K562 (cell line): Measurements from ENCODE around the gene RCHY1. TPM values are rescaled to one million over a fixed set of nuclear protein-coding genes. Genes with fewer than 3 reads are reported as not detected.

Source experiments
- BDP1 ChIP-seq: IDR thresholded peaks from 3 replicates; pipeline ENCODE4 v1.6.1; 2011; ENCODE audit not compliant: insufficient read length, insufficient read depth
- FOXA3 ChIP-seq, 2 experiments: fragments of 450-650 bp in 1 of 2; sonication (generic) in 1 of 2; formaldehyde crosslinking; IDR thresholded peaks in 1 of 2; conservative IDR thresholded peaks in 1 of 2; 2 replicates each; pipeline versions ENCODE4 v1.4.0 to v1.8.0; 2020 to 2022; ENCODE audit warnings: mild to moderate bottlenecking in 2 of 2, missing genetic modification reagents in 1 of 2
- HDAC3 ChIP-seq: fragments of 450-650 bp; IDR thresholded peaks from 2 replicates; pipeline ENCODE4 v1.6.1; 2018; ENCODE audit warnings: borderline replicate concordance, mild to moderate bottlenecking, moderate library complexity; ENCODE audit not compliant: partially characterized antibody
- ILK ChIP-seq: fragments of 450-650 bp; IDR thresholded peaks from 2 replicates; pipeline ENCODE4 v1.6.1; 2016; ENCODE audit warnings: missing genetic modification characterization, low read depth, mild to moderate bottlenecking, missing compliant biosample characterization, moderate library complexity, borderline replicate concordance
- IRF2 ChIP-seq: sonication (generic); formaldehyde crosslinking; IDR thresholded peaks from 2 replicates; pipeline ENCODE4 v1.8.1; 2022; ENCODE audit warnings: mild to moderate bottlenecking, missing genetic modification reagents
- KAT7 ChIP-seq: sonication (generic); formaldehyde crosslinking; IDR thresholded peaks from 2 replicates; pipeline ENCODE4 v1.8.0; 2022; ENCODE audit warnings: missing genetic modification reagents, mild to moderate bottlenecking, borderline replicate concordance
- LEF1 ChIP-seq: fragments of 450-650 bp; IDR thresholded peaks from 2 replicates; pipeline ENCODE4 v1.6.1; 2016; ENCODE audit warnings: mild to moderate bottlenecking
- MLLT1 ChIP-seq, 2 experiments: fragments of 450-650 bp; IDR thresholded peaks; 2 replicates each; pipeline ENCODE4 v1.6.1; 2016
- PHF8 ChIP-seq: fragments of 200-600 bp; sonication (generic); IDR thresholded peaks from 2 replicates; pipeline ENCODE4 v1.6.1; 2012; ENCODE audit warnings: mixed run types, mild to moderate bottlenecking, inconsistent platforms, low read length, moderate library complexity, borderline replicate concordance
- SMARCA5 ChIP-seq: fragments of 450-650 bp; IDR thresholded peaks from 2 replicates; pipeline ENCODE4 v1.6.1; 2016
- ZNF282 ChIP-seq: sonication (generic); formaldehyde crosslinking; IDR thresholded peaks from 2 replicates; pipeline ENCODE4 v1.8.1; 2023; ENCODE audit warnings: missing genetic modification reagents
- ZNF398 ChIP-seq: fragments of 250-450 bp; sonication (Bioruptor Pico); IDR thresholded peaks from 2 replicates; pipeline ENCODE4 v1.8.0; 2021; ENCODE audit warnings: moderate library complexity, mild to moderate bottlenecking, inconsistent platforms
- ZNF586 ChIP-seq: fragments of 450-650 bp; formaldehyde crosslinking; conservative IDR thresholded peaks from 2 replicates; pipeline ENCODE4 v1.4.0; 2020; ENCODE audit warnings: mild to moderate bottlenecking, moderate library complexity
- ZNF644 ChIP-seq: fragments of 200-800 bp; sonication (Bioruptor generic); IDR thresholded peaks from 2 replicates; pipeline ENCODE4 v1.6.1; 2016; ENCODE audit warnings: low read depth, missing genetic modification characterization, missing compliant biosample characterization
- ZNF695 ChIP-seq: fragments of 450-650 bp; formaldehyde crosslinking; IDR thresholded peaks from 2 replicates; pipeline ENCODE4 v1.4.0; 2020; ENCODE audit warnings: mild to moderate bottlenecking, moderate library complexity
- polyA plus RNA-seq, 8 experiments: library from polyadenylated mRNA; depleted of rRNA in 4 of 8; stranded (reverse) in 5 of 8; unstranded in 3 of 8; fragments of >200 nt; fragmentation: Nextera tagmentation in 2 of 8; fragmentation: Illumina TruSeq in 1 of 8; extraction: Ambion mirVana in 2 of 8; extraction: Trizol in 1 of 8; gene quantifications; 2 replicates each; pipeline versions ENCODE4 v1.2.1 to v1.2.3, GENCODE V29; 2011 to 2014; ENCODE audit warnings: inconsistent platforms in 1 of 8, missing spikeins in 1 of 8
- total RNA-seq, 7 experiments: library from RNA; depleted of rRNA in 6 of 7; stranded (reverse); fragments of >200 nt in 6 of 7; fragmentation: Illumina TruSeq in 2 of 7; extraction: Trizol in 2 of 7; gene quantifications; 2 replicates each; pipeline versions ENCODE4 v1.2.1 to v1.2.3, GENCODE V29; 2011 to 2021; ENCODE audit warnings: low replicate concordance in 1 of 7
- TF ChIP-seq, protein P1 (sequence below): IDR thresholded peaks from 2 replicates; pipeline ENCODE4 v1.6.1; 2011; ENCODE audit warnings: borderline replicate concordance, low read depth, mild to moderate bottlenecking, moderate library complexity, low read length; ENCODE audit not compliant: insufficient read depth, poor library complexity, severe bottlenecking
- TF ChIP-seq, protein P2 (sequence below): fragments of 250-450 bp; sonication (Bioruptor Pico); IDR thresholded peaks from 2 replicates; pipeline ENCODE4 v1.9.0; 2021; ENCODE audit warnings: mild to moderate bottlenecking, inconsistent platforms
- TF ChIP-seq, protein P3 (sequence below): IDR thresholded peaks from 2 replicates; pipeline ENCODE4 v1.6.1; 2011; ENCODE audit not compliant: insufficient read length; ENCODE audit errors: extremely low read depth

Gene RCHY1
- total and polyA plus RNA-seq, 9 of the 15 experiments (the other 6 are each of a cell fraction or from before 2014, with no cell fraction given) = 27.3 to 85.1 (median 45.9) TPM

- TF ChIP-seq, protein P1, sequence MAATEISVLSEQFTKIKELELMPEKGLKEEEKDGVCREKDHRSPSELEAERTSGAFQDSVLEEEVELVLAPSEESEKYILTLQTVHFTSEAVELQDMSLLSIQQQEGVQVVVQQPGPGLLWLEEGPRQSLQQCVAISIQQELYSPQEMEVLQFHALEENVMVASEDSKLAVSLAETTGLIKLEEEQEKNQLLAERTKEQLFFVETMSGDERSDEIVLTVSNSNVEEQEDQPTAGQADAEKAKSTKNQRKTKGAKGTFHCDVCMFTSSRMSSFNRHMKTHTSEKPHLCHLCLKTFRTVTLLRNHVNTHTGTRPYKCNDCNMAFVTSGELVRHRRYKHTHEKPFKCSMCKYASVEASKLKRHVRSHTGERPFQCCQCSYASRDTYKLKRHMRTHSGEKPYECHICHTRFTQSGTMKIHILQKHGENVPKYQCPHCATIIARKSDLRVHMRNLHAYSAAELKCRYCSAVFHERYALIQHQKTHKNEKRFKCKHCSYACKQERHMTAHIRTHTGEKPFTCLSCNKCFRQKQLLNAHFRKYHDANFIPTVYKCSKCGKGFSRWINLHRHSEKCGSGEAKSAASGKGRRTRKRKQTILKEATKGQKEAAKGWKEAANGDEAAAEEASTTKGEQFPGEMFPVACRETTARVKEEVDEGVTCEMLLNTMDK = no peak
- TF ChIP-seq ZNF586 (no peak), SMARCA5 (no peak), HDAC3 (peak; percentile 81), MLLT1 (IDR thresholded peaks at IDR 0.05) (peak in 1 of 2 experiments; percentile 90; a peak in 2 of 4 replicates), FOXA3 (CRISPR knock-in tag; conservative IDR thresholded peaks at IDR 0.05 in 1 of 2, IDR thresholded peaks at IDR 0.05 in 1 of 2) (no peak), ZNF644 (tag) (no peak), KAT7 (CRISPR knock-in tag) (0 out of 2 replicates have a peak, but pooled peaks have one; percentile 58), ZNF282 (CRISPR knock-in tag) (no peak), IRF2 (CRISPR knock-in tag) (no peak), ZNF695 (CRISPR knock-in tag) (no peak), ILK (no peak), LEF1 (peak; percentile 68), PHF8 (no peak), ZNF398 (CRISPR knock-in tag) (no peak), BDP1 (no peak)
- TF ChIP-seq, protein P2, sequence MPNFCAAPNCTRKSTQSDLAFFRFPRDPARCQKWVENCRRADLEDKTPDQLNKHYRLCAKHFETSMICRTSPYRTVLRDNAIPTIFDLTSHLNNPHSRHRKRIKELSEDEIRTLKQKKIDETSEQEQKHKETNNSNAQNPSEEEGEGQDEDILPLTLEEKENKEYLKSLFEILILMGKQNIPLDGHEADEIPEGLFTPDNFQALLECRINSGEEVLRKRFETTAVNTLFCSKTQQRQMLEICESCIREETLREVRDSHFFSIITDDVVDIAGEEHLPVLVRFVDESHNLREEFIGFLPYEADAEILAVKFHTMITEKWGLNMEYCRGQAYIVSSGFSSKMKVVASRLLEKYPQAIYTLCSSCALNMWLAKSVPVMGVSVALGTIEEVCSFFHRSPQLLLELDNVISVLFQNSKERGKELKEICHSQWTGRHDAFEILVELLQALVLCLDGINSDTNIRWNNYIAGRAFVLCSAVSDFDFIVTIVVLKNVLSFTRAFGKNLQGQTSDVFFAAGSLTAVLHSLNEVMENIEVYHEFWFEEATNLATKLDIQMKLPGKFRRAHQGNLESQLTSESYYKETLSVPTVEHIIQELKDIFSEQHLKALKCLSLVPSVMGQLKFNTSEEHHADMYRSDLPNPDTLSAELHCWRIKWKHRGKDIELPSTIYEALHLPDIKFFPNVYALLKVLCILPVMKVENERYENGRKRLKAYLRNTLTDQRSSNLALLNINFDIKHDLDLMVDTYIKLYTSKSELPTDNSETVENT (CRISPR knock-in tag) = no peak
- TF ChIP-seq, protein P3, sequence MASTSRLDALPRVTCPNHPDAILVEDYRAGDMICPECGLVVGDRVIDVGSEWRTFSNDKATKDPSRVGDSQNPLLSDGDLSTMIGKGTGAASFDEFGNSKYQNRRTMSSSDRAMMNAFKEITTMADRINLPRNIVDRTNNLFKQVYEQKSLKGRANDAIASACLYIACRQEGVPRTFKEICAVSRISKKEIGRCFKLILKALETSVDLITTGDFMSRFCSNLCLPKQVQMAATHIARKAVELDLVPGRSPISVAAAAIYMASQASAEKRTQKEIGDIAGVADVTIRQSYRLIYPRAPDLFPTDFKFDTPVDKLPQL = no peak
Observed at GRCh38 chr4:75512386-75513211, 1.6 kb downstream of the RCHY1 start (continued).
